GM12865 (cell line): Measurements from ENCODE around the gene TMEM232.
A peak's percentile ranks its signal among the peaks of the same experiment; 100 is the strongest.

ENCODE experiments used
- DNase-seq: peaks from one replicate; pipeline ENCODE4 v3.0.0; 2010; ENCODE audit warnings: low read depth
- H3K4me3 ChIP-seq: 2 replicates; pipeline ENCODE4 v1.5.1; 2011; ENCODE audit warnings: mild to moderate bottlenecking, low read depth, low read length, control low read depth
- CTCF ChIP-seq: IDR thresholded peaks from 2 replicates; pipeline ENCODE4 v1.5.1; 2011; ENCODE audit warnings: low read length, control low read depth, low read depth, inconsistent platforms; ENCODE audit not compliant: insufficient read depth; ENCODE audit errors: missing control alignments

TMEM232 gene

GRCh38 chr5:110435207-110435606 lies 291.3 kb downstream of the TMEM232 start:
- DNase-seq, result no peak
- no peak for TF ChIP-seq CTCF
- H3K4me3 ChIP-seq, result no peak overlapping the region

- no peak overlapping the region for H3K4me3 ChIP-seq
- DNase-seq, result no peak
- no peak for TF ChIP-seq CTCF
Observed at GRCh38 chr5:110431603-110432002, 294.9 kb downstream of the TMEM232 start.

GRCh38 chr5:110414360-110414759 lies 312.1 kb downstream of the TMEM232 start:
- TF ChIP-seq CTCF, result peak; percentile 28
- peak; percentile 24 for DNase-seq
- H3K4me3 ChIP-seq, result no peak overlapping the region

- H3K4me3 ChIP-seq, result no peak overlapping the region
- no peak for DNase-seq
- TF ChIP-seq CTCF, result no peak
Observed at GRCh38 chr5:110413856-110414255, 312.6 kb downstream of the TMEM232 start.

- H3K4me3 ChIP-seq, result no peak overlapping the region
- DNase-seq, result no peak
- TF ChIP-seq CTCF, result no peak
Observed at GRCh38 chr5:110409571-110409970, 316.9 kb downstream of the TMEM232 start.

GRCh38 chr5:110402562-110402961 lies 323.9 kb downstream of the TMEM232 start:
- no peak for DNase-seq
- TF ChIP-seq CTCF, result no peak
- no peak overlapping the region for H3K4me3 ChIP-seq

GRCh38 chr5:110401881-110402280 lies 324.6 kb downstream of the TMEM232 start:
- DNase-seq, result peak; percentile 7
- no peak overlapping the region for H3K4me3 ChIP-seq
- TF ChIP-seq CTCF, result no peak
